Astrocyte (in vitro differentiated cells and primary cell): ENCODE measurements around the gene ASB13. TPM values are rescaled to one million over a fixed set of nuclear protein-coding genes. Genes with fewer than 3 reads are reported as not detected.

Experiments used
- DNase-seq: peaks from one replicate; pipeline ENCODE4 v3.0.0-alpha.2; 2010; ENCODE audit warnings: low read depth
- FAIRE-seq: peaks from 2 replicates; lab custom pipeline; 2011; peaks lifted over from hg19 to GRCh38; lab: Jason Lieb, UNC
- H2AFZ ChIP-seq: 2 replicates; pipeline ENCODE4 v1.6.0; 2012; ENCODE audit warnings: low read depth, low read length, inconsistent platforms
- H3K27ac ChIP-seq: 2 replicates; pipeline ENCODE4 v1.5.1; 2011; ENCODE audit warnings: low read depth, low read length, inconsistent platforms
- H3K27me3 ChIP-seq: 2 replicates; pipeline ENCODE4 v1.6.0; 2011; ENCODE audit warnings: low read length, inconsistent platforms; ENCODE audit not compliant: insufficient read depth
- H3K36me3 ChIP-seq: 2 replicates; pipeline ENCODE4 v1.5.1; 2011; ENCODE audit warnings: low read length, inconsistent platforms; ENCODE audit not compliant: insufficient read depth
- H3K4me1 ChIP-seq: 2 replicates; pipeline ENCODE4 v1.5.1; 2011; ENCODE audit warnings: low read length, inconsistent platforms; ENCODE audit not compliant: insufficient read depth
- H3K4me2 ChIP-seq: 2 replicates; pipeline ENCODE4 v1.6.0; 2012; ENCODE audit warnings: low read length, inconsistent platforms
- H3K4me3 ChIP-seq: 2 replicates; pipeline ENCODE4 v1.5.1; 2011; ENCODE audit warnings: low read depth, mild to moderate bottlenecking, low read length, inconsistent platforms; ENCODE audit not compliant: insufficient read depth
- H3K79me2 ChIP-seq: 2 replicates; pipeline ENCODE4 v1.6.0; 2012; ENCODE audit warnings: mild to moderate bottlenecking, low read length, inconsistent platforms; ENCODE audit not compliant: insufficient read depth
- H3K9ac ChIP-seq: 2 replicates; pipeline ENCODE4 v1.6.0; 2012; ENCODE audit warnings: mild to moderate bottlenecking, low read length, inconsistent platforms
- H3K9me3 ChIP-seq: 2 replicates; pipeline ENCODE4 v1.5.1; 2012; ENCODE audit warnings: low read depth, mild to moderate bottlenecking, low read length, inconsistent platforms; ENCODE audit not compliant: insufficient read depth
- H4K20me1 ChIP-seq: 2 replicates; pipeline ENCODE4 v1.6.0; 2012; ENCODE audit warnings: low read length, inconsistent platforms; ENCODE audit not compliant: insufficient read depth
- H3K27ac Mint-ChIP-seq: one replicate; pipeline ENCODE4 v1.8.0; 2021; ENCODE audit warnings: mild to moderate bottlenecking, mixed read lengths; ENCODE audit not compliant: unreplicated experiment
- H3K27me3 Mint-ChIP-seq: one replicate; pipeline ENCODE4 v1.8.0; 2021; ENCODE audit warnings: low read depth, mixed read lengths; ENCODE audit not compliant: unreplicated experiment
- H3K36me3 Mint-ChIP-seq: one replicate; pipeline ENCODE4 v1.8.0; 2021; ENCODE audit warnings: low read depth, mixed read lengths; ENCODE audit not compliant: unreplicated experiment
- H3K4me1 Mint-ChIP-seq: one replicate; pipeline ENCODE4 v1.8.0; 2021; ENCODE audit warnings: low read depth, mixed read lengths; ENCODE audit not compliant: unreplicated experiment
- H3K4me3 Mint-ChIP-seq: one replicate; pipeline ENCODE4 v1.8.0; 2021; ENCODE audit warnings: mild to moderate bottlenecking, moderate library complexity, mixed read lengths; ENCODE audit not compliant: unreplicated experiment
- H3K9me3 Mint-ChIP-seq: one replicate; pipeline ENCODE4 v1.8.0; 2021; ENCODE audit warnings: mild to moderate bottlenecking, mixed read lengths; ENCODE audit not compliant: unreplicated experiment
- CTCF ChIP-seq: IDR thresholded peaks from 2 replicates; pipeline ENCODE4 v1.5.1; 2011; ENCODE audit warnings: low read depth, mild to moderate bottlenecking, inconsistent platforms, low read length, moderate library complexity; ENCODE audit not compliant: insufficient read depth
- EZH2 ChIP-seq: IDR thresholded peaks from 2 replicates; pipeline ENCODE4 v1.6.1; 2012; ENCODE audit warnings: mild to moderate bottlenecking, low read length, inconsistent platforms; ENCODE audit not compliant: insufficient read depth
- total RNA-seq: library from RNA; stranded (reverse); gene quantifications from 2 replicates; pipeline ENCODE4 v1.2.1, GENCODE V29; 2021

The ASB13 gene
- total RNA-seq, 1 donor from 2014 or later, result 4.8 TPM

DNA sequence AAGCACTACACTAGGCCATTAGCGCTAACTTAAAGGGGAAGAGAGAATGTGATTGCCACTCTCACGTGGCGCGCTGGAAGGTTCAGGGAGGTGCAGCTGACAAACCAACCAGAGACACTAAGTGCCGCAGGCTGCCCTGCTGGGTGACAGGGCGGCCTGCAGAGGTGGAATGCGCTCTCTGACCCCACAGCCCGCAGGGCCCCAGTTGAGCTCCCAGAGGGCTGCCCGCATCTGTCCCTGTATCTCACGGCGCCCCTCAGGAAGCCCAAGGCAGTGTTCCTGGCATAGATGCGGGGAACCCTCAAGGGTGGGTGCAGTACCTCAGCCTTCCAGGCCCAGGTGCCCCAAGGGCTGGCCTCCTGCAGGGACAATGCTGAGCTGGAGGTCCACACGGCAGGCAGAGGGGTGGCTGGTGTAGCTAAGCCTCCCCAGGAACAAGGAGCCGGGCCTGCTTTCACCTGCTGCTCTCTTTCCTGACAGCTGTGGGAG lies 75.0 kb downstream of the ASB13 start:
- H3K4me3 ChIP-seq, result no peak overlapping the region
- no peaks in the 10 kb centered on the region for H3K27me3 ChIP-seq
- no peak overlapping the region for H2AFZ ChIP-seq
- H3K27ac ChIP-seq, result no peak overlapping the region
- TF ChIP-seq EZH2 (no peak), CTCF (no peak)
- no peak overlapping the region for H3K4me3 Mint-ChIP-seq
- DNase-seq (no peak), FAIRE-seq (no peak)
- H3K9ac ChIP-seq, result no peak overlapping the region
- no peak overlapping the region for H3K4me2 ChIP-seq
- H3K27ac Mint-ChIP-seq, result no peak overlapping the region
- no peaks in the 10 kb centered on the region for H4K20me1 ChIP-seq
- H3K9me3 Mint-ChIP-seq, result peaks cover 3% of the 10 kb centered on the region
- peaks cover 42% of the 10 kb centered on the region for H3K4me1 Mint-ChIP-seq
- H3K79me2 ChIP-seq, result no peaks in the 10 kb centered on the region
- no peaks in the 10 kb centered on the region for H3K36me3 Mint-ChIP-seq
- H3K9me3 ChIP-seq, result no peaks in the 10 kb centered on the region
- H3K4me1 ChIP-seq, result peaks cover 35% of the 10 kb centered on the region
- peaks cover 5% of the 10 kb centered on the region for H3K27me3 Mint-ChIP-seq
- H3K36me3 ChIP-seq, result no peaks in the 10 kb centered on the region

DNA sequence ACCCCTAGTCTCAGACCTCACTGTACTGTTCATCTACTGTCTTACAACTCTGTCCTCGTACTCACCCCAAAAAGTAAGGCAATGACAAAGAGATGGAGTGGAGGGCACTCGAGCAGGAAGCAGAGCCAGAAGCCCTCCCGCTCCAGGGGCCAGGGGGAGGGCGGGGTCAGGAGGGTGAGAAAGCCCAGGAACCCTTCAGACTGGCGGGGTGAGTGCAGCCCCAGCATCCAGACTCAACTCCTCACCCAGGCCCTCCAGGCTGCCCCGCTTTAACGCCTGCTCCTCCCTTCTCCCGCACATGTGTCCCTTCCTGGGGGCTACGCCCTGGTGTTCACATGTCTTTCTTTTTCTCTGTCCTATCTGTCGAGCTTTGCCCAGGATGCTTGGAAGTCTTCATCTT lies 75.6 kb downstream of the ASB13 start:
- Mint-ChIP-seq H3K27me3 (peaks cover 5% of the 10 kb centered on the region), H3K36me3 (no peaks in the 10 kb centered on the region), H3K4me3 (no peak overlapping the region), H3K27ac (no peak overlapping the region), H3K4me1 (peaks cover 39% of the 10 kb centered on the region), H3K9me3 (peaks cover 3% of the 10 kb centered on the region)
- no peak overlapping the region for H3K9ac ChIP-seq
- H3K9me3 ChIP-seq, result no peaks in the 10 kb centered on the region
- H4K20me1 ChIP-seq, result no peaks in the 10 kb centered on the region
- no peak overlapping the region for H3K4me2 ChIP-seq
- FAIRE-seq, result no peak
- no peak for DNase-seq
- no peaks in the 10 kb centered on the region for H3K36me3 ChIP-seq
- H3K79me2 ChIP-seq, result no peaks in the 10 kb centered on the region
- H3K27ac ChIP-seq, result no peak overlapping the region
- H2AFZ ChIP-seq, result no peak overlapping the region
- no peaks in the 10 kb centered on the region for H3K27me3 ChIP-seq
- peaks cover 34% of the 10 kb centered on the region for H3K4me1 ChIP-seq
- no peak for TF ChIP-seq CTCF
- no peak for TF ChIP-seq EZH2
- H3K4me3 ChIP-seq, result no peak overlapping the region

- H3K4me2 ChIP-seq, result peak overlapping the region; percentile 42
- no peaks in the 10 kb centered on the region for H3K27me3 ChIP-seq
- peak overlapping the region; percentile 60 for H3K27ac Mint-ChIP-seq
- peak overlapping the region; percentile 13 for H3K9ac ChIP-seq
- peak overlapping the region; percentile 30 for H2AFZ ChIP-seq
- H3K27ac ChIP-seq, result peak overlapping the region; percentile 35
- H3K4me1 ChIP-seq, result peaks cover 34% of the 10 kb centered on the region
- H3K4me3 ChIP-seq, result no peak overlapping the region
- TF ChIP-seq EZH2 (no peak), CTCF (peak; percentile 26)
- H3K36me3 ChIP-seq, result no peaks in the 10 kb centered on the region
- no peaks in the 10 kb centered on the region for H4K20me1 ChIP-seq
- peaks cover 5% of the 10 kb centered on the region for H3K27me3 Mint-ChIP-seq
- no peaks in the 10 kb centered on the region for H3K79me2 ChIP-seq
- H3K4me1 Mint-ChIP-seq, result peaks cover 38% of the 10 kb centered on the region
- DNase-seq, result peak; percentile 82
- H3K9me3 Mint-ChIP-seq, result peaks cover 3% of the 10 kb centered on the region
- no peaks in the 10 kb centered on the region for H3K36me3 Mint-ChIP-seq
- H3K9me3 ChIP-seq, result no peaks in the 10 kb centered on the region
- no peak overlapping the region for H3K4me3 Mint-ChIP-seq
- no peak for FAIRE-seq
Observed at GRCh38 chr10:5589661-5590511, 76.5 kb downstream of the ASB13 start.
